Dedifferentiated amniotic fluid mesenchymal stem cell (primary cell): ENCODE data around the gene RCBTB2.

Experiments used
- DNase-seq: peaks from one replicate; pipeline ENCODE4 v3.0.0-alpha.2; 2016; ENCODE audit errors: extremely low spot score

The RCBTB2 gene

GRCh38 chr13:48448959-48449614 lies 83.8 kb downstream of the RCBTB2 start:
- peak; percentile 84 for DNase-seq

GRCh38 chr13:48448285-48448958 lies 84.5 kb downstream of the RCBTB2 start:
- no peak for DNase-seq

- peak; percentile 35 for DNase-seq
Measured at GRCh38 chr13:48446464-48446863, 86.4 kb downstream of the RCBTB2 start.

GRCh38 chr13:48443442-48444208 lies 89.3 kb downstream of the RCBTB2 start:
- DNase-seq = no peak
